Measurements from ENCODE around the gene DPF3. TPM values are rescaled to one million over a fixed set of nuclear protein-coding genes. Genes with fewer than 3 reads are reported as not detected.

Gene DPF3
- total RNA-seq, 1 experiment from 2014 or later, result not detected

- no peak for DNase-seq (ENCODE audit: low spot score)
- in situ Hi-C loops (cut with HindIII; ENCODE audit: low sequenced_read_pairs), result no loop called here
Observed at GRCh38 chr14:72711936-72712335, 182.0 kb downstream of the DPF3 start.

GRCh38 chr14:72709916-72710611, 183.8 kb downstream of the DPF3 start:
- DNase-seq (ENCODE audit: low spot score), result no peak
- in situ Hi-C loops (cut with HindIII; ENCODE audit: low sequenced_read_pairs), result no loop called here

- in situ Hi-C loops (cut with HindIII; ENCODE audit: low sequenced_read_pairs), result no loop called here
- no peak for DNase-seq (ENCODE audit: low spot score)
Observed at GRCh38 chr14:72708708-72709475, 185.0 kb downstream of the DPF3 start.

GRCh38 chr14:72708222-72708621, 185.7 kb downstream of the DPF3 start:
- in situ Hi-C loops (cut with HindIII; ENCODE audit: low sequenced_read_pairs), result no loop called here
- DNase-seq (ENCODE audit: low spot score), result no peak

- in situ Hi-C loops (cut with HindIII; ENCODE audit: low sequenced_read_pairs), result no loop called here
- DNase-seq (ENCODE audit: low spot score), result no peak
Observed at GRCh38 chr14:72706485-72706884, 187.4 kb downstream of the DPF3 start.

- in situ Hi-C loops (cut with HindIII; ENCODE audit: low sequenced_read_pairs), result no loop called here
- peak; percentile 53 for DNase-seq (ENCODE audit: low spot score)
Observed at GRCh38 chr14:72704502-72704901, 189.4 kb downstream of the DPF3 start.

GRCh38 chr14:72701605-72702004, 192.3 kb downstream of the DPF3 start:
- peak; percentile 93 for DNase-seq (ENCODE audit: low spot score)
- in situ Hi-C loops (cut with HindIII; ENCODE audit: low sequenced_read_pairs), result no loop called here

- in situ Hi-C loops (cut with HindIII; ENCODE audit: low sequenced_read_pairs), result no loop called here
- peak; percentile 94 for DNase-seq (ENCODE audit: low spot score)
Observed at GRCh38 chr14:72701237-72701565, 192.7 kb downstream of the DPF3 start.

GRCh38 chr14:72700338-72701236, 193.3 kb downstream of the DPF3 start:
- DNase-seq (ENCODE audit: low spot score), result no peak

GRCh38 chr14:72699852-72700257, 194.0 kb downstream of the DPF3 start:
- in situ Hi-C loops (cut with HindIII; ENCODE audit: low sequenced_read_pairs), result no loop called here
- DNase-seq (ENCODE audit: low spot score), result no peak

More at GRCh38 chr14:72700338-72701236, 193.3 kb downstream of the DPF3 start:
- in situ Hi-C loops (cut with HindIII; ENCODE audit: low sequenced_read_pairs), result no loop called here

- in situ Hi-C loops (cut with HindIII; ENCODE audit: low sequenced_read_pairs), result no loop called here
- no peak for DNase-seq (ENCODE audit: low spot score)
Observed at GRCh38 chr14:72699443-72699842, 194.5 kb downstream of the DPF3 start.

GRCh38 chr14:72692696-72693095, 201.2 kb downstream of the DPF3 start:
- in situ Hi-C loops (cut with HindIII; ENCODE audit: low sequenced_read_pairs), result no loop called here
- no peak for DNase-seq (ENCODE audit: low spot score)

- in situ Hi-C loops (cut with HindIII; ENCODE audit: low sequenced_read_pairs), result no loop called here
- DNase-seq (ENCODE audit: low spot score), result no peak
Observed at GRCh38 chr14:72690324-72690723, 203.6 kb downstream of the DPF3 start.

- in situ Hi-C loops (cut with HindIII; ENCODE audit: low sequenced_read_pairs), result no loop called here
- DNase-seq (ENCODE audit: low spot score), result peak; percentile 40
Observed at GRCh38 chr14:72688990-72689671, 204.8 kb downstream of the DPF3 start.

GRCh38 chr14:72686832-72687231, 207.1 kb downstream of the DPF3 start:
- in situ Hi-C loops (cut with HindIII; ENCODE audit: low sequenced_read_pairs), result no loop called here
- no peak for DNase-seq (ENCODE audit: low spot score)

- DNase-seq (ENCODE audit: low spot score), result no peak
Observed at GRCh38 chr14:72686101-72686500, 207.8 kb downstream of the DPF3 start.

GRCh38 chr14:72685456-72685855, 208.4 kb downstream of the DPF3 start:
- no peak for DNase-seq (ENCODE audit: low spot score)
- in situ Hi-C loops (cut with HindIII; ENCODE audit: low sequenced_read_pairs), result no loop called here

More at GRCh38 chr14:72686101-72686500, 207.8 kb downstream of the DPF3 start:
- in situ Hi-C loops (cut with HindIII; ENCODE audit: low sequenced_read_pairs), result no loop called here

GRCh38 chr14:72683787-72684186, 210.1 kb downstream of the DPF3 start:
- in situ Hi-C loops (cut with HindIII; ENCODE audit: low sequenced_read_pairs), result no loop called here
- no peak for DNase-seq (ENCODE audit: low spot score)

GRCh38 chr14:72682188-72682587, 211.7 kb downstream of the DPF3 start:
- in situ Hi-C loops (cut with HindIII; ENCODE audit: low sequenced_read_pairs), result no loop called here
- no peak for DNase-seq (ENCODE audit: low spot score)
